Inflammatory macrophage treated with lipopolysaccharide for 4 hours (primary cell): ENCODE measurements around the gene WASHC2C.
"Not testable (repeated sequence)": the region's sequence is repeated elsewhere in the genome, so short reads cannot be mapped to it uniquely, and the experiment has no call there.

ENCODE experiments used
- DNase-seq: peaks from one replicate; pipeline ENCODE4 v3.0.0-alpha.2; 2020

Gene WASHC2C, protein sequence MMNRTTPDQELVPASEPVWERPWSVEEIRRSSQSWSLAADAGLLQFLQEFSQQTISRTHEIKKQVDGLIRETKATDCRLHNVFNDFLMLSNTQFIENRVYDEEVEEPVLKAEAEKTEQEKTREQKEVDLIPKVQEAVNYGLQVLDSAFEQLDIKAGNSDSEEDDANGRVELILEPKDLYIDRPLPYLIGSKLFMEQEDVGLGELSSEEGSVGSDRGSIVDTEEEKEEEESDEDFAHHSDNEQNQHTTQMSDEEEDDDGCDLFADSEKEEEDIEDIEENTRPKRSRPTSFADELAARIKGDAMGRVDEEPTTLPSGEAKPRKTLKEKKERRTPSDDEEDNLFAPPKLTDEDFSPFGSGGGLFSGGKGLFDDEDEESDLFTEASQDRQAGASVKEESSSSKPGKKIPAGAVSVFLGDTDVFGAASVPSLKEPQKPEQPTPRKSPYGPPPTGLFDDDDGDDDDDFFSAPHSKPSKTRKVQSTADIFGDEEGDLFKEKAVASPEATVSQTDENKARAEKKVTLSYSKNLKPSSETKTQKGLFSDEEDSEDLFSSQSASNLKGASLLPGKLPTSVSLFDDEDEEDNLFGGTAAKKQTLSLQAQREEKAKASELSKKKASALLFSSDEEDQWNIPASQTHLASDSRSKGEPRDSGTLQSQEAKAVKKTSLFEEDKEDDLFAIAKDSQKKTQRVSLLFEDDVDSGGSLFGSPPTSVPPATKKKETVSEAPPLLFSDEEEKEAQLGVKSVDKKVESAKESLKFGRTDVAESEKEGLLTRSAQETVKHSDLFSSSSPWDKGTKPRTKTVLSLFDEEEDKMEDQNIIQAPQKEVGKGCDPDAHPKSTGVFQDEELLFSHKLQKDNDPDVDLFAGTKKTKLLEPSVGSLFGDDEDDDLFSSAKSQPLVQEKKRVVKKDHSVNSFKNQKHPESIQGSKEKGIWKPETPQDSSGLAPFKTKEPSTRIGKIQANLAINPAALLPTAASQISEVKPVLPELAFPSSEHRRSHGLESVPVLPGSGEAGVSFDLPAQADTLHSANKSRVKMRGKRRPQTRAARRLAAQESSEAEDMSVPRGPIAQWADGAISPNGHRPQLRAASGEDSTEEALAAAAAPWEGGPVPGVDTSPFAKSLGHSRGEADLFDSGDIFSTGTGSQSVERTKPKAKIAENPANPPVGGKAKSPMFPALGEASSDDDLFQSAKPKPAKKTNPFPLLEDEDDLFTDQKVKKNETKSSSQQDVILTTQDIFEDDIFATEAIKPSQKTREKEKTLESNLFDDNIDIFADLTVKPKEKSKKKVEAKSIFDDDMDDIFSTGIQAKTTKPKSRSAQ (N-terminal part only)

DNA sequence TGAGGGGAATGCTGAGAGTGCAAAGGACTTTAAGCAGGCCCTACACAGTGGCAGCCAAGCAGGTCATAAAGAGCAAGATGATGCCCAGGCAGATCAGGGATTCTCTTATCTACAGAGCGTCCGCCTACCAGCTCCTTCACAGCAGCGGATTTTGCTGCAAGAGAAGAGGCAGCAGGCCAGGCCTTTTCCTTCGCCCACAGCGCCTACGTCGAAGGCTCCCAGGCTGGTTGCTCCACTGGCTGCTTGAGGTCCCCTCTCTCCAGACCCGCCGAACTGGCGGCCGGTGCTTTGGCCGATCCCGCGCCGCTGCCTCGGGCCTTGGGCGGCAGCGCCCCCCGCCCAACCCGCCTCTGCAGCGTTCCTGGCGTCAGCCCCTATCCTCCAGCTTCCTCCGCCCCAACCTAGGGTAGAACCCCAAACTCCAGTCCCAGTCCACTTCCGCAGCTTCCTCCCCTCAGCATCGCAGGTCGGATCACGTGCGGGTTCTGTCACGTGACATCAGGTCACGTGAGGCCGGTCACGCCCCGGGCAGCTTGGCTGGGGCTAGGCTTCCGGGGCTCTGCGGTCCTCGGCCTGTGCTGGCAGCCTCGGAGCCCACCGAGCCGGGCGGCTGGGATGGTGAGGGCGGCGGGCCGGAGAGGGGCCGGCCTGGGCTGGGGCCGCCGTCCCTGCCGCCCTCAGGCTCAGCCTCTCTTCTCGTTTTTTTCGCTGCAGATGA lies at the start of gene WASHC2C:
Gene WASHC2C (plus strand): TSS at position 564 of the 718 bp plus-strand sequence. CDS start 52 bp downstream, at position 616.
- DNase-seq, result peak; percentile 72

DNA sequence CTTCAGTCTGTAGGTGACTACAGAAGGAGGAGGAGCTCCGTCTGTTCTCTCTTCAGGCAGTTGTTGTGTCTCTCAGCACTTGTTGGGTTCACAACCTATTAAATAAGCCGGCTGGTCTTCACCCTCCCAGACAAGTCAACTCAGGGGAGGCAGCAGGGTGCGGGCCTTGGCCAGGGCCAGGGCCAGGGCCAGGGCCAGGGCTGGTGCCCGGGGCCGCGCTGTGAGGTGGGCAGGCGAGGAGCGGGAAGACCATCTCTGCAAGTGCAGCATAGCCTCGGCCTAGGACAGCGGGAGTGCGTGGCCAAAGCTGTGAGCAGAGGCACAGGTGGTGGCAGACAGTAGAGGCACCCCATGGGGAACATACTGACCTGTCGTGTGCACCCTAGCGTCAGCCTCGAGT lies 48.6 kb upstream of the WASHC2C start:
- not testable (repeated sequence) for DNase-seq

DNA sequence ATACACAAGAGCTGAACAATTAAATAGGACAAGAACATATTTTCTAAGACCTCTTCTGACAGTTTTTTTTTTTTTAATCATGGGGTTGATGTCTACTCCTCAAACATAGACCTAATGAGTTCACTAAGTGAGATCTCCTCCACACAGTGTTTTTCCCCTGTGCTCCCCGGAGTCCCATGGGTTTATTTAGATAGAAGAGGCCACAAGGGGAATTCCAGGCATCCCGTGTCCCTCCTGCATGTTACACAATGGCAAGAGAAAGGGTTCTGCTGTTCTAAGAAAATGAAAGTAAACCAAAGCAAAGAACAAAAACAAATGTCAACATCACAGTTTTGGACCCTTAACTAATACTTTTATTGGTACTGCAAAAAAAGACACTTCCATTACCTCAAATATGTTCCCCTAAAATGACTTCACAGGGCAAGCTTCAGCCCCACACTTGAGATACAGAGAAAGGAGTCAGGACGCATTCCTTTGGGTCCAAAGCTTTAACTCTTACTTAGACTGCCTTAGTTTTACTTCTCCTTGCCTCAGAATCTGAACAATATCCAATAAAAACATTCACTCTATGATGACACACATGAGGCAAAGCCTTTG lies 16.8 kb upstream of the WASHC2C start:
- DNase-seq, result peak; percentile 55

DNA sequence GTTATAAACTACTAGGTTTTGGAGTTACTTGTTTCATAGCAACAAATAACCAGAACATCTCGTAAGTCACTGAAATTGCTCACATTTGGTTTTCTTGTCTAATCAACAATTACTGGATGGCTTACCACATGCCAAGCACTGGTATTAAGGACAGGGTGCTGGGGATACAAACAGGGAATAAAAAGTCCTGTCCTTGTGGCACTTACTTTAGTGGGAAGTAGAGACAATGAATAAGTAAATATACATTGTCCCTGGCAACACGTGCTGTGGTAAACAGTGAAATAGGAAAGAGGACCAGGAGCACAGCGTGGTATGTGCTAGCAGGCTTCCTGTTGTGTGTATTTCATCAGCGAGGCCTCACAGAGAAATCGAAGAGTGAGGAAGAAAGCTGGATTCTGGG lies 15.8 kb upstream of the WASHC2C start:
- peak; percentile 27 for DNase-seq

DNA sequence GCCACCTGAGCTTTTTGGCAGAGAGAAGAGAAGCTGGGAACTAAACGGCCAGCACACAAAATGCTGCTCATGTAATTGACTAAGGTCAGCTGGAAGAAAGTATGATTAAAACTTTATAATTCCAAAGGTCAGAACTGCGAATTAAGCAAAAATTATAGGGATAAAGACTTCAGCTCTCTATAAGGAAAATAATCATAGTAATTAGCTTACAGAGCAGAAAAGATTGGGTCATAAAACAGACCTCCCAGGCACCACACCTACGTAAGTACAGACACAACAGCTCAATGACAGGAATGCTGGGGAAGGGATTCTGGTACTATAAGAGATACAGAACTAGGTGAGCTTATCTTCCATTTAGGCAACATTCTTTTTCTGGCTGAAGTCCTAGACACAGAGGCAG lies 10.0 kb upstream of the WASHC2C start:
- not testable (repeated sequence) for DNase-seq

DNA sequence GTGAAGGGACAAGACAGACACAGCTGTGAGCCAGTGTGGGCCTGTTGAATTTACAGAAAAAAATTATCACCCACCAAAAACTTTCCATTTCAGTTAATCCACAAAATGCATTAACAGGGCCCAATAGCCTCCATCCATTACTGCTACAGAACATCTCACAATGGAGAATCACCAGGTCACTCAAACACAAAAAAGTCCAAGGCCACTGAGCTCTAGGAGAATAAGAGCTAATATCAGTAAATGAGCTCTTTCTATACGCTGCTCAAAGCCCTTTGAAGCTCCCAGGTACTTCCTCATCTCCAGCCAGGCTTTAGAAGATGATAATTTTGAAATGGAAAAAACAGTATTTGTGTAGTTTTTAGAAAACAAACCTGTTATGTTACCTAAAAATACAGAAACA lies 9.4 kb upstream of the WASHC2C start:
- DNase-seq, result not testable (repeated sequence)

DNA sequence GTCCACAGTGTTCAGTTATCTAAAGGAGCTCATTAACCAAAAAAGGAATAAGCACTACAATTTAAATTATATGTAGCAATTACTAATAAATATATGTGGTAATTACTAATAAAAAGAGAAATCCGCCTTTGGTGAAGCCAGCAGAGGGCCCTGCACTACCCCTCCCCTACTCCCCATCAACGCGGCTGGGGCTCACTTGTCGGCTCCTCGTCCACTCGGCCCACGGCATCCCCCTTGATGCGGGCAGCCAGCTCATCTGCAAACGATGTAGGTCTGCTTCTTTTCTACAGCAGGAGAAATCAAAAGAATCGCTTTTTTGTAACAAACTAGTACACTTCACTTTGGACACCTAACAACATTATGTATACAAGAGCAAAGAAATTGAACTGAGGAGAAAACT lies 5.6 kb upstream of the WASHC2C start:
- DNase-seq, result not testable (repeated sequence)

DNA sequence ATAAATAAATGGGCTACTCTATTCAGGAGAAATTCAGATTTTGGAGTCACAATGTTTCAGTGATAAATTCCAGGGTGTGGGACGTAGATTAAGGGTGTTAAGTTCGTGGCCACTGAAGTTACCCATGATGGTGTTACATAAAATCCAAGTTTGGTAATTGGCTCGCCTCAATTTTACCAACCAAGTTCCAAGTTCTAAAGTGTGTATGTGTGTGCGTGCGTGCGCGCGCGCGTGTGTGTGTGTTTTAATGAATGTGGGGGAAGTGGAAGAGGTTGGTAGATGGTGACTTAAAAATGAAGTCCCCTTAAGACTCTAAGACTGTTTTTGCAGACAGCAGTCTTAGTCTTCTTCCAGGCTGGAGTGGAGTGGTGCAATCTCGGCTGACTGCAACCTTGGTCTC lies 3.2 kb upstream of the WASHC2C start:
- not testable (repeated sequence) for DNase-seq

DNA sequence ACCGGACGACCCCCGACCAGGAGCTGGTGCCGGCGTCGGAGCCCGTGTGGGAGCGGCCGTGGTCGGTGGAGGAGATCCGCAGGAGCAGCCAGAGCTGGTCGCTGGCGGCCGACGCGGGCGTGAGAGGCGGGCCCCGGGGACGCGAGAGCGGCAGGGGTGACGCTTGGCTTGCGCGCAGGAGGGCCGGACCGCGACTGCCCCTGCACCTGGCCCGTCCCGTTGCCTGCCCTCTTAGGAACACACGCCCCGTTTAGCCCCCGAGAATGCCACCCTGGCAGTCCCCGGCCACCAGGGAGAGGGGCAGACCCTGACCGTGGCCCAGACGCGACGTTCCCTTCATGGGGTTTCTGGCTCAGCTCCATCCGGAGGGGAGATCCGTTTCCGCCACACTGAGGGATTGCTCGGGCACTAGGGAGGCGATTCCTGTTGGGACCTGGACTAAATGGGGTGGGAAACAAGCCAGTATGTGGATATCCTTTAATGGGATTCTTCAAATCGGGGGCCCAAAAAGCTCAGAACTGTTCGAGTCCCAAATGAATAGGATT lies 427 bp downstream of the WASHC2C start:
- DNase-seq, result not testable (repeated sequence)

DNA sequence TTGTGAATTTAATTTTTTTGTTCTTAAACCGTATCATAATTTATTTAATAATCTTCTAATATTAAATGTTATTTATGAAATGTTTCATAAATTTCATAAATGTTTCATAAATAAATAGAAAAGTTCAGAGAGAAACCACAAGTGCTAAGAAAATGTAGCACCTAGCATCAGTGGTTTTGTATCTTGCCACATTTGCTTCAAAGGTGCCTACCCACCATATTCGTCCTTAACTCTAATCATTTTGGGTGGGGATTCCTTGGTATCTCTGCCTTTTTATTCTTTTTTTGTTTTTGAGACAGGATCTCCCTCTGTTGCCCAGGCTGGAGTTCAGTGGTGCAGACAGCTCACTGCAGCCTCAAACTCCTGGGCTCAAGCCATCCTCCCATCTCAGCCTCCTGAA lies 7.4 kb downstream of the WASHC2C start:
- not testable (repeated sequence) for DNase-seq

DNA sequence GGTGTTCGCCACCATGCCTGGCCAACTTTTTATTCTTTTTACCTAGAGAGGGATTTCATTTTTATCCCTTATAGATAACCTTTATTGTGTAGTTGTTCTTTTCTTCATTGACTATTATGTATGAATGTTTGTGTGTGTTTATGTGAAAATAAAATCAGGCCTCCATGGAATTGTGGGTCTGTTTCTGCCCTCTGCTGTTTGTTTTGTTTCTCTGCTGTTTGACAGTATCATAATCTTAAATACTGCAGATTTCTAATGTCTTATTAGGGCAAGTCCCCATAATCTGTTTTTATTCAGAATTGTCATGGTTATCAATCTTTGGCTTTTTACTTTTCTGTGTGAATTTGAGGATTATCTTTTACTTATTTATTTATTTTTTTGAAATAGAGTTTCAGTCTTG lies 7.8 kb downstream of the WASHC2C start:
- DNase-seq, result not testable (repeated sequence)

DNA sequence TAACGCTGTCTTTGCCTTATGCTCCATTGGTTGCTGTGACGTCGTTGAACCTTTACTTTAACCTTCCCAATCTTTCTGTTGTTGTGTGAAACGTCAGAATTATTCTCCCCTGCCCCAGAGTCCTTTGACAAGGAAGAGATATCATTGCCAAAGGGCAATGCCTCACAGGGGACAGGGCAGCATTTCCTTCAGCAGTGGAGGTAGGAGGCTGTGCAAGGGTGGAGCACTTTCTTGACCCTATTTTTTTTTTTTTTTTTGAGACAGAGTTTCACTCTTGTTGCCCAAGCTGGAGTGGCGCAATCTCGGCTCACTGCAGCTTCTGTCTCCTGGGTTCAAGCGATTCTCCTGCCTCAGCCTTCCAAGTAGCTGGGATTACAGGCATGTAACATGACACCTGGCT lies 14.5 kb downstream of the WASHC2C start:
- DNase-seq, result not testable (repeated sequence)

DNA sequence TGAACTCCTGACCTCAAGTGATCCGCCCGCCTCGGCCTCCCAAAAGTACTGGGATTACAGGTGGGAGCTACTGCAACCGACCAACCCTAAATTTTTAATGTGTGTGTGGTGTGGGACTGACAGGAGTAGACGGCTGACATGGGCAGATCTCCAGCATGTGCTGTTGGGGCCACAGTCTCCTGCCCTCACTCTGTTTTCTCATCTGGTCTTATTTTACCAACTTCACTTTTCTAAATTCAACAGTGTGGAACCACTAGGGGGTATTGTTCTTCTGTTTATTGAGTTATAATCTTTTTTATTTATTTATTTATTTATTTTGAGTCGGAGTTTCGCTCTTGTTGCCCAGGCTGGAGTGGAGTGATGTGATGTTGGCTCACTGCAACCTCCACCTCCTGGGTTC lies 14.9 kb downstream of the WASHC2C start:
- DNase-seq, result not testable (repeated sequence)

DNA sequence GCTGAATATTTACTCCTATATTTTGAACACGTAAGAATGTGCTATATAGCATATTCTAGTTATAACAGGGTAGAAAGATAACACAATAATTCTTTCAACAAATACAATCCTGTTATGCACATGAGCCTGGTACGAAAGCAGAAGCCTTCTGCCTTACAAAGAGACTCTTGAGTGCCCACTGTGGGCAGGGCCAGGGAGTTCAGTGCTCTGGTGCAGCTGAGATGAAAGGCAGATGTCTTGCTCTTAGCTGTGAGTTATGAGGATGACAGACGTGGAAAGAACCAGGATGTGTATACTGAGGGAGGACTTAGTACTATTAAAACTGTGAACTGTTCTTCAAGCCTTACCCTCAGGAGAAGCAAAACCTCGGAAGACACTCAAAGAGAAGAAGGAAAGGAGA lies 24.1 kb downstream of the WASHC2C start:
- not testable (repeated sequence) for DNase-seq

DNA sequence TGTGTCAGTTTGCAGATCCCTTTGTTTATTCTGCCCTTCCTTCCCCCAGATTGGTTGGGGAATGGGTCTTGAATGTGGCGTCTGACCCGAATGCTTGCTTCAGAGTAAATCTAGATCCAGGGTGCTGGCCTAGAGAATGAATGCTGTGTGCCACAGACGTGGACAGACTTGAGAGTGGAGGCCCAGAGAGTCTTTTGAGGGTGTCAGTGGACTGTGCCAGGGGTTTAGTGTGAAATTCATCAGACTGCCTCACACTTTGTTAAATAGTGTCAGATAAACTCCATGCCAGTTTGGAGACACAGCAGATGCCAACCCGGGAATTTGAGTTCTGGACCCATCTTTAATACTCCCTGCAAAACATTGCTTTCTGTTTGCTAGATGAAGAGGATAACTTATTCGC lies 25.1 kb downstream of the WASHC2C start:
- DNase-seq, result not testable (repeated sequence)

DNA sequence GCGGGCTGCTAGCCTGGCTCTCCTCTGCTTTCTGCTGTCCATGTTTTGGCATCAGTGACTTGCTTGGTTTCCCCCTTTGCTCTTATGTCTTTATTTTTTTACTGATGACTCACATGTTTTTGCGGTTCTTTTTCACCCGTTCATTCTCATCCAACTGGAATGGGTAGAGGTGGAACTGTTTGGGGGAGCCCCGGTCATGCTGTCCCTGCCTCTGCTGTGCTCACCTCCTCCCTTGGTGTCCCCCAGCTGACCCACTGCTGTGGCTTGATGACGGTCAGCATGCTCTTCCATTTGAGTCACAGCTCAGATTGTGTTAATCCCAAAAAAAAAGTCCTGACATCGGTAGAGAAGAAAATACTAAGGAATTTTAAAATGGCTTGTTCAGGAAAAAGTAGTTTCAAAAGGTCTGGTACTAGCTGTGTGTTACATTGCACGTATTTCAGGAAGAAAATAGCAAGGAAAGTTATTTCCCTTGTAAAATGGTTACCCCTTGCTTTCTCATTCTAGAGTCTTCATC lies 27.0 kb downstream of the WASHC2C start:
- DNase-seq, result not testable (repeated sequence)

DNA sequence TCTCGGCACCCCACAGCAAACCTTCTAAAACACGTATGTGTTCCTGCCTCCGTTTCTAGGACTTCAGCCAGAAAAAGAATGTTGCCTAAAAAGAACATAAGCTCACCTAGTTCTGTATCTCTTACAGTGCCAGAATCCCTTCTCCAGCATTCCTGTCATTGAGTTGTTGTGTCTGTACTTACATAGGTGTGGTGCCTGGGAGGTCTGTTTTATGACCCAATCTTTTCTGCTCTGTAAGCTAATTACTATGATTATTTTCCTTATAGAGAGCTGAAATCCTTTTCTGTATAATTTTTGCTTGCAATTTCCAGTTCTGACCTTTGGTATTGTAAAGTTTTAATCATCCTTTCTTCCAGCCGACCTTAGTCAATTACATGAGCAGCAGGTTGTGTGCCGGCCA lies 28.0 kb downstream of the WASHC2C start:
- DNase-seq, result not testable (repeated sequence)

DNA sequence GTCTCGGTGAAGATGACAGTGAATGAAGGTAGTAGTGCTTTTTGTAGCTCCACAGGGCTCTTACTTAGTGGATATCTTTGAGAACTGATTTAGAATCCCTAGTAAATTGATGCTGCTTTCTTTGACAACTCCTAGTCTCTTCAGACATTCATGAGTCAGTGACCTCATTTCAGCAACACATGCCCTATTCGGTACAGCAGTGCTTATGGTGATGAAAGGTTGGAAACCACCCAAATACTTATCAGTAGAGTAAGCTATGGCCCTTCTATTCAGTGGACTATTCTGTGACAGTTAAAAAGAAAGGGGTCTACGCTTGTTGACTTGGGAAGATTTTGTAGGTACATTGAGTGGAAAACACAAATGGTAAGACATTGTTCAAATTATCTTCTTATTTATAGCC lies 29.0 kb downstream of the WASHC2C start:
- DNase-seq, result not testable (repeated sequence)

DNA sequence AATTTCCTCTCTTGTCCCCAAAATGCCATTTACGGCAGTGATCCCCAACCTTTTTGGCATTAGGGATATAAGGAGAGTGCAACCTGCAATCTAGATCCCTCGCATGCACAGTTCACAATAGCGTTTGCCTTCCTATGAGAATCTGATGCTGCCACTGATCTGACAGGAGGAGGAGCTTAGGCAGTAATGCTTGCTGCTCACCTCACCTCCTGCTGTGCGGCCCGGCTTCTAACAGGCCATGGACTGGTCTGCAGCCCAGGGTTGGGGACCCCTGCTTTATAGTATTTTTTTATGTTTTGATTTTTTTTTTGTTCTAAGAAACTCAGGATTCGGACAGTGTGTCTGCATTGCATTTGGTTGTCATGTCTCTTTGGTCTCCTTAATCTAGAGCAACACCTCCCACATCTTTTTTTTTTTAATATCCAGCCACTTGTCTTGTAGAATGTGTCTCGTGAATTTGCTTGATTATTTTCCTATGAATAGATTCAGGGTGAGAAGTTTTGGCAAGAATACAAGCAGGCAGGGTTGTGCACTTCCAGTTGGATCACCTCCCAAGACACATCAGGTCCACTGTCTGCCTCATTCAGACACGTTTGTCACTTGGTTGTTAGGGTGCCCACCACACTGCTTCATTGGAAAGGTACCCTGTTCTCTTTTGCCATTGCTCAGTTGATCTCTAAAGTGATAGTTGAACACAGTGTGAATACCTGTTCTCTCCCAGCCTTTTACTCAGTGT lies 30.8 kb downstream of the WASHC2C start:
- not testable (repeated sequence) for DNase-seq

DNA sequence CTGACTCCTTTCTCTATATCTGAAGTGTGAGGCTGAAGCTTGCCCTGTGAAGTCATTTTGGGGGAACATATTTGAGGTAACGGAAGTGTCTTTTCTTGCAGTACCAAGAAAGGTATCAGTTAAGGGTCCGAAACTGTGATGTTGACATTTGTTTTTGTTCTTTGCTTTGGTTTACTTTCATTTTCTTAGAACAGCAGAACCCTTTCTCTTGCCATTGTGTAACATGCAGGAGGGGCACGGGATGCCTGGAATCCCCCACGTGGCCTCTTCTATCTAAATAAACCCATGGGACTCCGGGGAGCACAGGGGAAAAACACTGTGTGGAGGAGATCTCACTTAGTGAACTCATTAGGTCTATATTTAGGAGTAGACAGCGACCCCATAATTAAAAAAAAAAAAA lies 34.6 kb downstream of the WASHC2C start:
- not testable (repeated sequence) for DNase-seq
